K562 (cell line): ENCODE results near the gene ST3GAL3. TPM values are rescaled to one million over a fixed set of nuclear protein-coding genes. Genes with fewer than 3 reads are reported as not detected.

Source experiments
- ARID2 ChIP-seq: fragments of 450-650 bp; IDR thresholded peaks from 2 replicates; pipeline ENCODE4 v1.6.1; 2017; ENCODE audit warnings: antibody characterized with exemption, mild to moderate bottlenecking
- CAMTA2 ChIP-seq: fragments of 250-450 bp; sonication (Bioruptor Pico); conservative IDR thresholded peaks from 2 replicates; pipeline ENCODE4 v1.5.1; 2022
- CEBPG ChIP-seq, 3 experiments: fragments of 200-800 bp in 1 of 3; sonication (Bioruptor generic) in 1 of 3; sonication (generic) in 1 of 3; formaldehyde crosslinking in 1 of 3; IDR thresholded peaks in 2 of 3; conservative IDR thresholded peaks in 1 of 3; 2 replicates each; pipeline versions ENCODE4 v1.6.1 to v1.8.0; 2016 to 2022; ENCODE audit warnings: missing compliant biosample characterization in 2 of 3, missing genetic modification characterization in 2 of 3, mild to moderate bottlenecking in 1 of 3, missing genetic modification reagents in 1 of 3
- HDAC1 ChIP-seq, 2 experiments: fragments of 450-650 bp; IDR thresholded peaks; 2 replicates each; pipeline ENCODE4 v1.6.1; 2016 to 2017; ENCODE audit warnings: inconsistent platforms in 1 of 2, mild to moderate bottlenecking in 1 of 2, moderate library complexity in 1 of 2
- ILF3 ChIP-seq: fragments of 450-650 bp; IDR thresholded peaks from 2 replicates; pipeline ENCODE4 v1.6.1; 2018; ENCODE audit warnings: antibody characterized with exemption, mild to moderate bottlenecking, moderate library complexity, borderline replicate concordance
- LCOR ChIP-seq: sonication (generic); formaldehyde crosslinking; IDR thresholded peaks from 2 replicates; pipeline ENCODE4 v1.8.0; 2022; ENCODE audit warnings: mild to moderate bottlenecking, missing genetic modification reagents
- MCM7 ChIP-seq, 2 experiments: fragments of 450-650 bp; IDR thresholded peaks; 2 replicates each; pipeline ENCODE4 v1.6.1; 2016 to 2018
- MYC ChIP-seq, 2 experiments: fragments of 250-450 bp in 1 of 2; sonication (Bioruptor Pico) in 1 of 2; IDR thresholded peaks; 2 replicates each; pipeline versions ENCODE4 v1.5.1 to v1.6.1; 2012 to 2021; ENCODE audit warnings: low read depth in 2 of 2, borderline replicate concordance in 1 of 2, improper control_type of control experiment in 1 of 2, low read length in 1 of 2, mild to moderate bottlenecking in 1 of 2, moderate library complexity in 1 of 2
- RBM34 ChIP-seq: fragments of 200-400 bp; formaldehyde crosslinking; IDR thresholded peaks from 2 replicates; pipeline ENCODE4 v1.6.1; 2018; ENCODE audit warnings: low read length, borderline replicate concordance; ENCODE audit not compliant: insufficient read depth
- RBM39 ChIP-seq: fragments of 200-400 bp; formaldehyde crosslinking; optimal IDR thresholded peaks from 2 replicates; pipeline ENCODE3; 2018; ENCODE audit warnings: low read depth, low read length
- SNIP1 ChIP-seq: fragments of 450-650 bp; IDR thresholded peaks from 2 replicates; pipeline ENCODE4 v1.7.1; 2017; ENCODE audit warnings: low read depth, mild to moderate bottlenecking
- TEAD2 ChIP-seq: fragments of 450-650 bp; IDR thresholded peaks from 2 replicates; pipeline ENCODE4 v1.6.1; 2016; ENCODE audit warnings: missing genetic modification characterization, control low read depth, missing compliant biosample characterization
- TOE1 ChIP-seq, 2 experiments: fragments of 450-650 bp in 1 of 2; sonication (generic) in 1 of 2; formaldehyde crosslinking in 1 of 2; IDR thresholded peaks; 2 replicates each; pipeline versions ENCODE4 v1.7.1 to v1.8.0; 2016 to 2022; ENCODE audit warnings: borderline replicate concordance in 2 of 2, mild to moderate bottlenecking in 2 of 2, antibody characterized with exemption in 1 of 2, inconsistent platforms in 1 of 2, low read depth in 1 of 2, missing genetic modification reagents in 1 of 2, moderate library complexity in 1 of 2
- ZBTB8A ChIP-seq: fragments of 450-650 bp; IDR thresholded peaks from 2 replicates; pipeline ENCODE4 v1.6.1; 2018; ENCODE audit warnings: mild to moderate bottlenecking, moderate library complexity; ENCODE audit not compliant: partially characterized antibody
- ZKSCAN1 ChIP-seq: fragments of 150-350 bp; IDR thresholded peaks from 2 replicates; pipeline ENCODE4 v1.6.1; 2016; ENCODE audit warnings: low read depth, low read length
- ZNF23 ChIP-seq: fragments of 250-450 bp; sonication (Bioruptor Pico); IDR thresholded peaks from 2 replicates; pipeline ENCODE4 v1.4.0; 2020; ENCODE audit warnings: mild to moderate bottlenecking
- ZNF41 ChIP-seq: fragments of 250-450 bp; sonication (Bioruptor Pico); conservative IDR thresholded peaks from 2 replicates; pipeline ENCODE4 v1.4.0; 2020; ENCODE audit warnings: mild to moderate bottlenecking
- ZNF431 ChIP-seq: sonication (generic); formaldehyde crosslinking; IDR thresholded peaks from 2 replicates; pipeline ENCODE4 v1.8.0; 2022; ENCODE audit warnings: mild to moderate bottlenecking, missing genetic modification reagents
- polyA plus RNA-seq, 8 experiments: library from polyadenylated mRNA; depleted of rRNA in 4 of 8; stranded (reverse) in 5 of 8; unstranded in 3 of 8; fragments of >200 nt; fragmentation: Nextera tagmentation in 2 of 8; fragmentation: Illumina TruSeq in 1 of 8; extraction: Ambion mirVana in 2 of 8; extraction: Trizol in 1 of 8; gene quantifications; 2 replicates each; pipeline versions ENCODE4 v1.2.1 to v1.2.3, GENCODE V29; 2011 to 2014; ENCODE audit warnings: inconsistent platforms in 1 of 8, missing spikeins in 1 of 8
- total RNA-seq, 7 experiments: library from RNA; depleted of rRNA in 6 of 7; stranded (reverse); fragments of >200 nt in 6 of 7; fragmentation: Illumina TruSeq in 2 of 7; extraction: Trizol in 2 of 7; gene quantifications; 2 replicates each; pipeline versions ENCODE4 v1.2.1 to v1.2.3, GENCODE V29; 2011 to 2021; ENCODE audit warnings: low replicate concordance in 1 of 7
- TF ChIP-seq, protein P1 (sequence below): fragments of 450-650 bp; formaldehyde crosslinking; IDR thresholded peaks from 2 replicates; pipeline ENCODE4 v1.4.0; 2022; ENCODE audit warnings: mild to moderate bottlenecking, moderate library complexity
- TF ChIP-seq, protein P2 (sequence below), 2 experiments: fragments of 450-650 bp; IDR thresholded peaks; 2 replicates each; pipeline ENCODE4 v1.6.1; 2018; ENCODE audit warnings: mild to moderate bottlenecking in 2 of 2, low read depth in 1 of 2; ENCODE audit not compliant: partially characterized antibody in 2 of 2
- TF ChIP-seq, protein P3 (sequence below): sonication (generic); formaldehyde crosslinking; IDR thresholded peaks from 2 replicates; pipeline ENCODE4 v1.8.0; 2022; ENCODE audit warnings: missing genetic modification reagents, mild to moderate bottlenecking, moderate library complexity, borderline replicate concordance

ST3GAL3 gene
- total and polyA plus RNA-seq, 9 of the 15 experiments (the other 6 are each of a cell fraction or from before 2014, with no cell fraction given), result 1.2 to 18.9 (median 11.0) TPM

DNA sequence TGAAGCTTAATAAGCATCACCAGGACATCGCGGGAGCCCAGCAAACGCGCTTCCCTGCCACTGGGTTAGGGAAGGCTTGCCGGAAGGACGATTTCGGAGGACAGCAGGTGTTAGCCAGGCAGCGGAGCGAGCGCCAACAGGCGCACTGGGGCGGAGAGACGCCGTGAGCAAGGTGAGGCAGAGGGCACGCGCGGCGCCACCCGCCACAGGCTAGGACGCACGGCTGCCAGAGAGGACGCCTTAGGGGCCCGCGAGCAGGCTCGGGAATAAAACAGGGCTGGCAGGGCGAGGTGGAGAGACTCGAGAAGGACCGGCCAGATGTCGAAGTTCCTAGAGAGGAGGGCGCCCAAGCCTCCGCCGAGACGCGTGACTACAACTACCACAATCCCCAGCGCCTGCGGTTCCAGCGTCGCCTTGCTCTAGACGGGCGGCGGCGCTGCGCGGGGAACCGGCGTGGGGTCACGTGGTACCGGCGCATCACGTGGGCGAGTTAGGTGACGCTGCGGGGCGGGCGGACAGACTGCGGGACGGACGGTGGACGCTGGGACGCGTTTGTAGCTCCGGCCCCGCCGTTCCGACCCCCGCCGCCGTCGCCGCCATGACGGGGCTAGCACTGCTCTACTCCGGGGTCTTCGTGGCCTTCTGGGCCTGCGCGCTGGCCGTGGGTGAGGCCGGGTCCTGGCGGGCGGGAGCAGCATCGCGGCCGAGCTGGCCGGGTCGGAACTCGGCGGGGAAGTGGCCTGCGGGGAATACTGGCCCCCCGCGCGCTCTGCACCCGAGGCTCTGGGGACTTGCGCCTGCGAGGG, 267.3 kb downstream of the ST3GAL3 start, which contains the start of gene ATP6V0B (continued):
- TF ChIP-seq MYC (IDR thresholded peaks at IDR 0.05; ENCODE audit: low read depth, low read length), result peak; percentile 92
- TF ChIP-seq MYC (CRISPR knock-in tag; IDR thresholded peaks at IDR 0.05; ENCODE audit: borderline replicate concordance, low read depth), result peak; percentile 70; the same call in 1 of the 2 replicates
- TF ChIP-seq ZNF23 (CRISPR knock-in tag), result no peak
- no peak for TF ChIP-seq ZBTB8A
- TF ChIP-seq, protein P1, sequence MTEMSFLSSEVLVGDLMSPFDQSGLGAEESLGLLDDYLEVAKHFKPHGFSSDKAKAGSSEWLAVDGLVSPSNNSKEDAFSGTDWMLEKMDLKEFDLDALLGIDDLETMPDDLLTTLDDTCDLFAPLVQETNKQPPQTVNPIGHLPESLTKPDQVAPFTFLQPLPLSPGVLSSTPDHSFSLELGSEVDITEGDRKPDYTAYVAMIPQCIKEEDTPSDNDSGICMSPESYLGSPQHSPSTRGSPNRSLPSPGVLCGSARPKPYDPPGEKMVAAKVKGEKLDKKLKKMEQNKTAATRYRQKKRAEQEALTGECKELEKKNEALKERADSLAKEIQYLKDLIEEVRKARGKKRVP (CRISPR knock-in tag), result no peak
- TF ChIP-seq, protein P2, sequence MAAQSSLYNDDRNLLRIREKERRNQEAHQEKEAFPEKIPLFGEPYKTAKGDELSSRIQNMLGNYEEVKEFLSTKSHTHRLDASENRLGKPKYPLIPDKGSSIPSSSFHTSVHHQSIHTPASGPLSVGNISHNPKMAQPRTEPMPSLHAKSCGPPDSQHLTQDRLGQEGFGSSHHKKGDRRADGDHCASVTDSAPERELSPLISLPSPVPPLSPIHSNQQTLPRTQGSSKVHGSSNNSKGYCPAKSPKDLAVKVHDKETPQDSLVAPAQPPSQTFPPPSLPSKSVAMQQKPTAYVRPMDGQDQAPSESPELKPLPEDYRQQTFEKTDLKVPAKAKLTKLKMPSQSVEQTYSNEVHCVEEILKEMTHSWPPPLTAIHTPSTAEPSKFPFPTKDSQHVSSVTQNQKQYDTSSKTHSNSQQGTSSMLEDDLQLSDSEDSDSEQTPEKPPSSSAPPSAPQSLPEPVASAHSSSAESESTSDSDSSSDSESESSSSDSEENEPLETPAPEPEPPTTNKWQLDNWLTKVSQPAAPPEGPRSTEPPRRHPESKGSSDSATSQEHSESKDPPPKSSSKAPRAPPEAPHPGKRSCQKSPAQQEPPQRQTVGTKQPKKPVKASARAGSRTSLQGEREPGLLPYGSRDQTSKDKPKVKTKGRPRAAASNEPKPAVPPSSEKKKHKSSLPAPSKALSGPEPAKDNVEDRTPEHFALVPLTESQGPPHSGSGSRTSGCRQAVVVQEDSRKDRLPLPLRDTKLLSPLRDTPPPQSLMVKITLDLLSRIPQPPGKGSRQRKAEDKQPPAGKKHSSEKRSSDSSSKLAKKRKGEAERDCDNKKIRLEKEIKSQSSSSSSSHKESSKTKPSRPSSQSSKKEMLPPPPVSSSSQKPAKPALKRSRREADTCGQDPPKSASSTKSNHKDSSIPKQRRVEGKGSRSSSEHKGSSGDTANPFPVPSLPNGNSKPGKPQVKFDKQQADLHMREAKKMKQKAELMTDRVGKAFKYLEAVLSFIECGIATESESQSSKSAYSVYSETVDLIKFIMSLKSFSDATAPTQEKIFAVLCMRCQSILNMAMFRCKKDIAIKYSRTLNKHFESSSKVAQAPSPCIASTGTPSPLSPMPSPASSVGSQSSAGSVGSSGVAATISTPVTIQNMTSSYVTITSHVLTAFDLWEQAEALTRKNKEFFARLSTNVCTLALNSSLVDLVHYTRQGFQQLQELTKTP (IDR thresholded peaks at IDR 0.05; ENCODE audit: low read depth in 1 of 2, partially characterized antibody in 2 of 2), result peak; percentile 40 to 87
- TF ChIP-seq ILF3, result no peak
- TF ChIP-seq CEBPG (CRISPR knock-in tag; IDR thresholded peaks at IDR 0.05), result no peak
- no peak for TF ChIP-seq CEBPG (tag; conservative IDR thresholded peaks at IDR 0.05 in 1 of 2, IDR thresholded peaks at IDR 0.05 in 1 of 2)
- peak in 1 of 2 experiments; percentile 71; a peak in 1 of 4 replicates for TF ChIP-seq HDAC1 (IDR thresholded peaks at IDR 0.05)
- TF ChIP-seq TOE1 (IDR thresholded peaks at IDR 0.05; ENCODE audit: borderline replicate concordance), result peak; percentile 100
- peak; percentile 95; the same call in 1 of the 2 replicates for TF ChIP-seq TOE1 (CRISPR knock-in tag; IDR thresholded peaks at IDR 0.05; ENCODE audit: borderline replicate concordance, low read depth)
- no peak for TF ChIP-seq TEAD2 (tag)
- TF ChIP-seq RBM39, result no peak
- TF ChIP-seq ZNF41 (CRISPR knock-in tag), result no peak
- TF ChIP-seq, protein P3, sequence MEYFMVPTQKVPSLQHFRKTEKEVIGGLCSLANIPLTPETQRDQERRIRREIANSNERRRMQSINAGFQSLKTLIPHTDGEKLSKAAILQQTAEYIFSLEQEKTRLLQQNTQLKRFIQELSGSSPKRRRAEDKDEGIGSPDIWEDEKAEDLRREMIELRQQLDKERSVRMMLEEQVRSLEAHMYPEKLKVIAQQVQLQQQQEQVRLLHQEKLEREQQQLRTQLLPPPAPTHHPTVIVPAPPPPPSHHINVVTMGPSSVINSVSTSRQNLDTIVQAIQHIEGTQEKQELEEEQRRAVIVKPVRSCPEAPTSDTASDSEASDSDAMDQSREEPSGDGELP (CRISPR knock-in tag), result peak; percentile 87
- TF ChIP-seq ZNF431 (CRISPR knock-in tag), result no peak
- no peak for TF ChIP-seq ARID2
- TF ChIP-seq CAMTA2, result no peak
- no peak for TF ChIP-seq RBM34
- no peak for TF ChIP-seq SNIP1
- TF ChIP-seq ZKSCAN1, result no peak
- TF ChIP-seq MCM7 (IDR thresholded peaks at IDR 0.05), result no peak
- TF ChIP-seq LCOR (CRISPR knock-in tag), result 0 out of 2 replicates have a peak, but pooled peaks have one; percentile 19
